Loucy (cell line): ENCODE results near the gene FOXC2.

ENCODE experiments used
- H2AFZ ChIP-seq: fragments of 200-600 bp; sonication (generic); 2 replicates; pipeline ENCODE4 v1.6.0; 2016; ENCODE audit warnings: antibody characterized with exemption, mild to moderate bottlenecking, low read length, moderate library complexity
- H3F3A ChIP-seq: fragments of 200-600 bp; 2 replicates; pipeline ENCODE4 v1.6.0; 2016; ENCODE audit warnings: antibody characterized with exemption, low read depth, mild to moderate bottlenecking
- H3K27me3 ChIP-seq: fragments of 200-600 bp; sonication (generic); 2 replicates; pipeline ENCODE4 v1.6.1; 2014; ENCODE audit warnings: low read length, mild to moderate bottlenecking; ENCODE audit not compliant: insufficient read depth, poor library complexity, severe bottlenecking
- H3K36me3 ChIP-seq: fragments of 200-600 bp; sonication (generic); 2 replicates; pipeline ENCODE4 v1.6.1; 2016; ENCODE audit warnings: low read length; ENCODE audit not compliant: insufficient read depth
- H3K4me1 ChIP-seq: fragments of 200-600 bp; sonication (generic); 2 replicates; pipeline ENCODE4 v1.5.1; 2014; ENCODE audit warnings: low read length, mild to moderate bottlenecking; ENCODE audit not compliant: insufficient read depth, poor library complexity, severe bottlenecking
- H3K4me2 ChIP-seq: fragments of 200-600 bp; sonication (generic); 2 replicates; pipeline ENCODE4 v1.6.0; 2014; ENCODE audit warnings: antibody characterized with exemption, low read length, low read depth, mild to moderate bottlenecking; ENCODE audit not compliant: poor library complexity, severe bottlenecking
- H3K4me3 ChIP-seq: fragments of 200-600 bp; sonication (generic); 2 replicates; pipeline ENCODE4 v1.5.1; 2014; ENCODE audit warnings: low read length, mild to moderate bottlenecking, mixed read lengths; ENCODE audit not compliant: poor library complexity, severe bottlenecking
- H3K79me2 ChIP-seq: fragments of 200-600 bp; sonication (generic); 2 replicates; pipeline ENCODE4 v1.6.1; 2014; ENCODE audit warnings: low read length; ENCODE audit not compliant: insufficient read depth
- H3K9ac ChIP-seq: fragments of 200-600 bp; sonication (generic); 2 replicates; pipeline ENCODE4 v1.6.0; 2014; ENCODE audit warnings: mild to moderate bottlenecking, low read depth, low read length, moderate library complexity; ENCODE audit not compliant: poor library complexity, severe bottlenecking
- H3K9me2 ChIP-seq: fragments of 200-600 bp; sonication (generic); replicated peaks from 2 replicates; pipeline ENCODE4 v1.6.1; 2016; ENCODE audit warnings: low read depth, low read length, mixed read lengths
- H3K9me3 ChIP-seq: fragments of 200-600 bp; sonication (generic); 2 replicates; pipeline ENCODE4 v1.6.1; 2014; ENCODE audit warnings: mild to moderate bottlenecking, antibody characterized with exemption, low read length, low read depth; ENCODE audit not compliant: insufficient read depth
- H4K20me1 ChIP-seq: fragments of 200-600 bp; sonication (generic); 2 replicates; pipeline ENCODE4 v1.6.0; 2014; ENCODE audit warnings: antibody characterized with exemption, low read length, mild to moderate bottlenecking; ENCODE audit not compliant: insufficient read depth, poor library complexity, severe bottlenecking
- CTCF ChIP-seq: fragments of 200-600 bp; sonication (generic); conservative IDR thresholded peaks from 2 replicates; pipeline ENCODE4 v1.5.1; 2014; ENCODE audit warnings: mild to moderate bottlenecking, antibody characterized with exemption, low read length
- EZH2phosphoT487 ChIP-seq: fragments of 200-600 bp; IDR thresholded peaks from 2 replicates; pipeline ENCODE4 v1.6.1; 2018; ENCODE audit warnings: antibody characterized with exemption, mild to moderate bottlenecking, moderate library complexity, borderline replicate concordance

FOXC2 gene

DNA sequence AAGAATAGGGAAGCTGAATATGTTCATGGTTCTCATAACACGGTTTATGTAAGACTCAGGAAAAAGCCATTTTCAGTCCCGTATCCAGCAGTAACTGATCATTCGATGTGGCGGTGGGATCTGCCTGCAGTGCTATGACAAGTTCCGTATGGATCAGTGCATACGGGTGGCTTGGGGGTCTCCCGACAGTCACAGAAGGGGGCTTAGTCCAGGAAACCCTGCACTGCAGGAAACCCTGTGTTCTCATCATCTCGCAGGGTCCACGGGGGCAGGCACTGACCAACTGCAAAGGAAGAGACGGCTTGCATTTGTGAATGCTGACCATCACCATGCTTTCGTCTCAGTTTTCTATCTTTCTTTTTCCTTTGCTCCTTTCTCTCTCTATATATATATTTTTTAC lies 19.3 kb upstream of the FOXC2 start:
- no peak for TF ChIP-seq EZH2phosphoT487
- TF ChIP-seq CTCF: no peak
- Histone ChIP-seq H3K9me2 (no peaks in the 10 kb centered on the region), H2AFZ (no peak overlapping the region), H3K4me1 (no peaks in the 10 kb centered on the region), H4K20me1 (no peaks in the 10 kb centered on the region), H3K79me2 (no peaks in the 10 kb centered on the region), H3K27me3 (no peaks in the 10 kb centered on the region), H3K9me3 (no peaks in the 10 kb centered on the region), H3K36me3 (no peaks in the 10 kb centered on the region), H3K4me3 (no peak overlapping the region), H3F3A (no peaks in the 10 kb centered on the region), H3K4me2 (no peak overlapping the region), H3K9ac (no peak overlapping the region)

- H3K9me3 ChIP-seq: no peaks in the 10 kb centered on the region
- no peak overlapping the region for H2AFZ ChIP-seq
- H3F3A ChIP-seq: no peaks in the 10 kb centered on the region
- H3K4me3 ChIP-seq: no peak overlapping the region
- no peaks in the 10 kb centered on the region for H3K9me2 ChIP-seq
- H4K20me1 ChIP-seq: no peaks in the 10 kb centered on the region
- H3K9ac ChIP-seq: no peak overlapping the region
- H3K27me3 ChIP-seq: no peaks in the 10 kb centered on the region
- H3K4me2 ChIP-seq: no peak overlapping the region
- no peaks in the 10 kb centered on the region for H3K36me3 ChIP-seq
- peaks cover 3% of the 10 kb centered on the region for H3K4me1 ChIP-seq
- peaks cover 3% of the 10 kb centered on the region for H3K79me2 ChIP-seq
- TF ChIP-seq EZH2phosphoT487 (no peak), CTCF (peak; percentile 26; the same call in 1 of the 2 replicates)
These were observed 17.3 kb upstream of the FOXC2 start for GRCh38 chr16:86549076-86549892.

DNA sequence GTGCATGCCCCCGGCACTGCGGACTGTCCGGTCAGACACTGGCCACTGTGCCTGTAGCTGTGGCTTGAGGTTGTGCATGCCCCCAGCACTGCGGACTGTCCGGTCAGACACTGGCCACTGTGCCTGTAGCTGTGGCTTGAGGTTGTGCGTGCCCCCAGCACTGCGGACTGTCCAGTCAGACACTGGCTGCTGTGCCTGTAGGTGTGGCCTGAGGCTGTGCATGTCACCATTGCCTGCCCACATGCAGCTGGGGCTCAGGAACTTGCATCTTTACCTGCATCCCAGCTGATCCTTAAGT lies 16.8 kb upstream of the FOXC2 start:
- no peaks in the 10 kb centered on the region for H3K9me3 ChIP-seq
- no peaks in the 10 kb centered on the region for H3K9me2 ChIP-seq
- no peak overlapping the region for H3K9ac ChIP-seq
- H3K79me2 ChIP-seq: peaks cover 9% of the 10 kb centered on the region
- no peak overlapping the region for H3K4me2 ChIP-seq
- no peak overlapping the region for H3K4me3 ChIP-seq
- TF ChIP-seq CTCF (no peak), EZH2phosphoT487 (no peak)
- peaks cover 7% of the 10 kb centered on the region for H3K4me1 ChIP-seq
- no peak overlapping the region for H2AFZ ChIP-seq
- no peaks in the 10 kb centered on the region for H3K27me3 ChIP-seq
- no peaks in the 10 kb centered on the region for H3K36me3 ChIP-seq
- no peaks in the 10 kb centered on the region for H4K20me1 ChIP-seq
- H3F3A ChIP-seq: no peaks in the 10 kb centered on the region
